HG03108 (cell line): ENCODE measurements around the gene MACF1.

Experiments
- ATAC-seq: cut with Tn5 transposase; IDR thresholded peaks from one replicate; pipeline ENCODE4 v1.9.1; 2021; ENCODE audit warnings: moderate library complexity; ENCODE audit not compliant: unreplicated experiment

The MACF1 gene

GRCh38 chr1:39292401-39292800, 87.9 kb downstream of the MACF1 start:
- ATAC-seq, result no peak

GRCh38 chr1:39293375-39294070, 89.0 kb downstream of the MACF1 start:
- ATAC-seq, result no peak

GRCh38 chr1:39294531-39294930, 90.0 kb downstream of the MACF1 start:
- ATAC-seq, result no peak

GRCh38 chr1:39295901-39296300, 91.4 kb downstream of the MACF1 start:
- ATAC-seq, result no peak

GRCh38 chr1:39297551-39297950, 93.1 kb downstream of the MACF1 start:
- ATAC-seq, result no peak

- ATAC-seq, result no peak
These were observed 97.1 kb downstream of the MACF1 start for GRCh38 chr1:39301606-39302005.

GRCh38 chr1:39305555-39305954, 101.1 kb downstream of the MACF1 start:
- no peak for ATAC-seq

- no peak for ATAC-seq
These were observed 105.5 kb downstream of the MACF1 start for GRCh38 chr1:39310015-39310414.

- ATAC-seq, result no peak
These were observed 106.2 kb downstream of the MACF1 start for GRCh38 chr1:39310691-39311090.

GRCh38 chr1:39317111-39317510, 112.6 kb downstream of the MACF1 start:
- no peak for ATAC-seq

- no peak for ATAC-seq
These were observed 113.6 kb downstream of the MACF1 start for GRCh38 chr1:39317910-39318633.

GRCh38 chr1:39321979-39322378, 117.5 kb downstream of the MACF1 start:
- no peak for ATAC-seq

- ATAC-seq, result no peak
These were observed 117.9 kb downstream of the MACF1 start for GRCh38 chr1:39322431-39322830.

- ATAC-seq, result no peak
These were observed 120.4 kb downstream of the MACF1 start for GRCh38 chr1:39324888-39325287.

GRCh38 chr1:39326836-39327235, 122.3 kb downstream of the MACF1 start:
- ATAC-seq, result no peak

GRCh38 chr1:39328095-39328494, 123.6 kb downstream of the MACF1 start:
- no peak for ATAC-seq

GRCh38 chr1:39328586-39329121, 124.2 kb downstream of the MACF1 start:
- ATAC-seq, result no peak

- no peak for ATAC-seq
These were observed 127.2 kb downstream of the MACF1 start for GRCh38 chr1:39331647-39332046.

GRCh38 chr1:39332291-39332690, 127.8 kb downstream of the MACF1 start:
- ATAC-seq, result no peak

- ATAC-seq, result no peak
These were observed 128.3 kb downstream of the MACF1 start for GRCh38 chr1:39332828-39333227.

- no peak for ATAC-seq
These were observed 128.8 kb downstream of the MACF1 start for GRCh38 chr1:39333296-39333695.

GRCh38 chr1:39335216-39335615, 130.7 kb downstream of the MACF1 start:
- no peak for ATAC-seq
